NCI-H510A (cell line): Measurements from ENCODE around the gene RPS6KL1.

ENCODE experiments used
- DNase-seq: peaks from one replicate; lab custom pipeline; 2025; lab: John Stamatoyannopoulos, UW

The RPS6KL1 gene, protein sequence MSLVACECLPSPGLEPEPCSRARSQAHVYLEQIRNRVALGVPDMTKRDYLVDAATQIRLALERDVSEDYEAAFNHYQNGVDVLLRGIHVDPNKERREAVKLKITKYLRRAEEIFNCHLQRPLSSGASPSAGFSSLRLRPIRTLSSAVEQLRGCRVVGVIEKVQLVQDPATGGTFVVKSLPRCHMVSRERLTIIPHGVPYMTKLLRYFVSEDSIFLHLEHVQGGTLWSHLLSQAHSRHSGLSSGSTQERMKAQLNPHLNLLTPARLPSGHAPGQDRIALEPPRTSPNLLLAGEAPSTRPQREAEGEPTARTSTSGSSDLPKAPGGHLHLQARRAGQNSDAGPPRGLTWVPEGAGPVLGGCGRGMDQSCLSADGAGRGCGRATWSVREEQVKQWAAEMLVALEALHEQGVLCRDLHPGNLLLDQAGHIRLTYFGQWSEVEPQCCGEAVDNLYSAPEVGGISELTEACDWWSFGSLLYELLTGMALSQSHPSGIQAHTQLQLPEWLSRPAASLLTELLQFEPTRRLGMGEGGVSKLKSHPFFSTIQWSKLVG

DNA sequence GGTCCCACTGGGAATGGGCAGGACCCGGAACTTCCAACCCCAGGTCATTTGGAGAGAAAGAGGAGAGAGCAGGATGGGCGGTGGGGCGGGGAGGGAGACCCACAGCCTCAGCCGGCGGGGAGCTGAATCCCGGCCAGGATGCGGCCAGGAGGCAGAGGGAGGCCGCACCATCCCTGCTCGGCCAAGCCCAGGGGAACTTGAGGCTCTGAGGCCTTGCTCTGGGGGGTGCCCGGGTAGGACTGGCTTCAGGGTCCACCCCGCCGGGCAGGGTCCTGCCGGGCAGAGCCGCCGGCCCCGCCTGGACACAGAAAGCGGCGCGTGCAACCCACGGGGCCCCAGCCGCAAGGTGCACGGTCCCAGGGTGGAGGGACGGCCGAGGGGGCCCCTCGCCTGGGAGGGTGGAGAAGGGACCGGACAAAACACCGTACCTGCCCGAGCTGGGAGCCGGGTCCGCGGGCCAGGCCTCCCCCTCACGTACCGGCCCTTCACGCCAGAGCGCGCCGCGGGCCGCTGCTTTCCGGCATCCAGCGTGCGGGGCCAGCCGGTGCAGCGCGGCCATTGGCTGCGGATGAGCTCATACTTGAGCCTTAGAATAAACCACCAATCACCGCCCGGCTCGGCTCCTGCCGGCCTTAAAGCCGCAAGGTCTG lies at the start of gene RPS6KL1:
Gene RPS6KL1 (minus strand): TSS at position 509 of the 650 bp plus-strand sequence. CDS start 1,719 bp downstream, outside the sequence.
- peak; percentile 83 for DNase-seq

DNA sequence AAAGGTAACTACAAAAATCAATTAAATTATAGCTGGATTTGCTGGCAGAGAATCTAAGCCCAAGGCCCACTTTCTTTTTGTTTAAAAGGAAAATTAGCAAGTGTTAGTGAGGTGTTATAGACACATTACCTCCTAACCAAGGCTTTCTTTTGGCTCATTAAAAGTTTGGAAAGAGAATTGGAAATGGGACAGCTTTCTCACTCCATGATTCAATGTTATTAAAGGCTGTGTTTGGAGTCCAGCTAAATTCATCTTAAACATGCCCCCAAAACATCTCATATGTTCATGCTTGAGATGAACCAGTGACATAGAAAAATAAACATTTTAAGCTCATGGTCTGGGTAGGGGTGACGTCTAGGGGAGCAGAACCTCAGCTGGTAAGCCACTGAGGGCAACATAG lies 45.8 kb upstream of the RPS6KL1 start:
- DNase-seq: no peak

DNA sequence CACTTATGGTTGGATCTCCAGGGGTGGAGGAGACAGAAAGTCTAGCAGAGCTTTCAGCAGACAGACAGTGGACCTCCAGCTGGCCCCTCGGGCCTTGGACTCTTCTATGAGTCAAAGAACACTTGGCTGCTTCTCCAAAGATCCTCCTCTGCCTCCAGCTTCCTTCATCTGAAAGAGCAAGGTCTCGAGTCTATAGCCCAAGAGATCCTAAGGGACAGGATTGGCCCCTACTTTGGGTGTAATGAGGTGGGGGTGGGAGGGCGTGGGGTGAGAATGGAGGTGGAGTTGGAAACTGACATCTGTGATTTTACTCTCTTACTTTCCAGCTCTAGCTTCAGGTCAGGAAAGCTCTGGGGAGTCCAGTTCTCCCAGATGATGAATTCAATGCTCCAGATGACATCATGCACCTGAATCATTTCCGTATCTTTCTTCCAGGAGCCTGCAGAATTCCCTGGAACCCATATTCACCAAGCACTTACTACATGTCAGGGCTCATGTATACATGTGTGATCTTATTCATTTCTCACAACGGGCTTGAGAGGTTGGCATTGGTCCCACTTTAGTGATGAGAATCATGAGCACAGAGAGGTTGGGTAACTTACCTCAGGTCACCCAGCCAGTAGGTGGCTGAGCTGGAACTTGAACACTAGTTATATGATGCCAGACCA lies 42.6 kb upstream of the RPS6KL1 start:
- no peak for DNase-seq

DNA sequence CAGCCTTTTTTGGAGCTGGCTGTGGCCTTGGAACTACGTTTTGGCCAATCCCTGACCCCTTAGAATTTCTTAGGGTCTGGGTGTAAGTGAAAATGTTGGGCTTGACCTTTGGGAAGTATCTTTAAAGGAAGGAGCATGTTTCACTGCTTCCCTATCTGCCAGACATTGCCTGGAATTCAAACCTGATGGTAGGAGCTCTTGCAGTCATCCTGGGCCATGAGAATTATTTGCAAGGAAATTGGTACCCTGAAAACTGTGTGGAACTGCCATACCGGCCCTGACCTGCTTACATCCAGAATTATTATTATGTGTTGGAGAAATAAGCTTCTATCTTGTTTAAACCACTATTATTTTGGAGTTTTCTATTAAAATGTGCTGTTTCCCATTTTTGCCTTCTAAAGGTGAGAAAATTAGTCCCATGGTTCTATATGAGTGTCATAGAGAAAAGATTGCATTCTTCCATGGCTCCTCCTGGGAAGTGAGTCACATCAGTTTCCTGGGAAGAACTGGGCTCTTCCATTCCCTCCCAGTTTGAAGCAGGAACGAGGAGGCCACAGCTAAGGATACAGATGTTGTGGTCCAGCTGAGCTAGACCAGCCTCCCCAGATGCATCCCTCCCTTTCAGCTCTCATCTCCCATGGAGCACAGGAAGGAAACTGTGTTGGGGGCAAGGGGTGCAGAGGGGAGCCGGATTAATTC lies 41.9 kb upstream of the RPS6KL1 start:
- no peak for DNase-seq

DNA sequence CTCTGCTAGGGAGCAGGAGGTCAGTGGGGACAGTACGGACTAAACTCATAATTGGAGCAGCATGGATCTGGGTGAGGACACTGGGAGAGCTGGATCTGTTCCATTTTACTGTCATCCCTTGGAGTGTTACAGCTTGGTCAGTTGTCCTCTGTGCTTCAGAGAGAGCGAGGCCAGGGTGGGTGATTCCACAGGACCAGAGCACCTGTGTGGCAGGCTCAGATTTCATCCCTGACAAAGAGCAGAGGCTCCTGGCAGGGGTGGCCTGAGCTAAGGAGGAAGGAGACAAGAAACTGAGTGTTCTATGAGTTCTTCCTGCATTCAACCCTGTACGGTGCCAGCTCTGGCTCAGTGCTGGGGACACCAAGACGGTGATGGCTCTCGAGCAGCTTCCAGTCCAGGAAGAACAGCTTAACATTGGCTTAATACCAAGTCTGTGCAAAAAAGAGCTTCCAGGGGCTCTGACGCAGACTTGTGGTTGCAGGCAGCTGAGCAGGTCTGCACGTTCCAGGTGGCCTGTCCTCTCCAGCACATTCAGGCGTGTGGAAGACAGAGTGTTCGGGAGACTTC lies 40.7 kb upstream of the RPS6KL1 start:
- DNase-seq: no peak

DNA sequence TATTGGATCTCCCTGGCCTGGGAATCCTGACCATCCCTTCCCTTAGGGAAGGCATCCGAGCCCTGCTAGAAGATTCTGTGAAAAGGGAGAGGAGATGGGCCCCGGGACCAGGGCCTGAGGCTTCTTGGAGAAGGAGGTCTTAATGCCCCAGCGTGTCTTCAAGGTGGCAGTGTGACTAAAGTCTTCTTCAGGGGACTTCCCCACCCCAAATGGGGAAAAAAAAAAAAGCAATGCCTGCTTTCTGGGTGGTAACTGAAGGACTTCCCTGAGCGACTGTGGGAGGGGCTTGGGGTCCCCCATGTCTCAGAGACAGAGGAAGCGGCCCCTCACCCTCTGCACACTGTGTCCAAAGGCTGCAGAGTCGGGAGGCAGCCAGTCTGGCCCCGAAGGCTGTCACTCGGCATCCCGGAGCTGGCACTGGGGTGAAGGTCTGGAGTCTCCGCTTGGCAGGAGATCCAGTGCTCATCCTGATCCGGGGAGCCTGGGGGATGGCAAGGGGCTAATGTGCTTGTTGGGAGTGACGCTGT lies 40.2 kb upstream of the RPS6KL1 start:
- no peak for DNase-seq

DNA sequence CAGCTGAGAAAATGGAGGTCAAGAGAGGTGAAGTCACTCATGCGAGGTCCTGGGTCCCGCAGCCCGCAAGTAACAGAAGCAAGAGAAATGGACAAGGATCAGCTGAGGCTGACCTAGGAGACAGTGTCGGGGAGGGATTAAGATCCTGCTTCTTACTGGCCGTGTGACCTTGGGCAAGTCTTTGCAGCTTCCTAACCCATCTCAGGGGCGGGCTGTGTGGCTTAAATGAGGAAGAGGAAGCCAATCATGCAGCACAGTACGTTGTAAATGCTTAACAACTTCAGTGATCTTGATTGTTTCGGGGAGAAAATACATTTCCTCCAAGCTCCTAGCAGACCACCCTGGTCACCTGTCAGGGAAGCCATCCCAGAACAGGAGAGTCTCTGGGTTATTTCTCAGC lies 39.4 kb upstream of the RPS6KL1 start:
- no peak for DNase-seq

DNA sequence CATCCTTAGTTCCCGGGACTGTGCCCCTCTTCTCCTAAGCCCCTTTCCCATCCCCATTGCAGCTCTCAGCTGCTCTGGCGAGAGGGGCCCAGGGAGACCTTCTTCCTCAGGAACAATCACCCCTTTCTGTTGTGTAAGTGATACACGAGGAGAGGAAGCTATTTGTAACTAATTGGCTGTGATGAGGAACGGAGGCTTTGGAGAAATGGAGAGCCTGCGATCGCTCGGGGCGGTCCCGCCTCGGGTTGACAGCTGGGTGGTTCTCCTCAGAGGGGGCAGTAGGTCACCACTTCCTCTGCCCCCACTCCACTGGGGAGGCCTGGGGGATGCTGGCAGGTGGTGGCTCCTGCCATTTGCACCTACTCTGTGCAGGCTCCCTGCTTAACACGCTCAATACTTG lies 39.0 kb upstream of the RPS6KL1 start:
- no peak for DNase-seq

DNA sequence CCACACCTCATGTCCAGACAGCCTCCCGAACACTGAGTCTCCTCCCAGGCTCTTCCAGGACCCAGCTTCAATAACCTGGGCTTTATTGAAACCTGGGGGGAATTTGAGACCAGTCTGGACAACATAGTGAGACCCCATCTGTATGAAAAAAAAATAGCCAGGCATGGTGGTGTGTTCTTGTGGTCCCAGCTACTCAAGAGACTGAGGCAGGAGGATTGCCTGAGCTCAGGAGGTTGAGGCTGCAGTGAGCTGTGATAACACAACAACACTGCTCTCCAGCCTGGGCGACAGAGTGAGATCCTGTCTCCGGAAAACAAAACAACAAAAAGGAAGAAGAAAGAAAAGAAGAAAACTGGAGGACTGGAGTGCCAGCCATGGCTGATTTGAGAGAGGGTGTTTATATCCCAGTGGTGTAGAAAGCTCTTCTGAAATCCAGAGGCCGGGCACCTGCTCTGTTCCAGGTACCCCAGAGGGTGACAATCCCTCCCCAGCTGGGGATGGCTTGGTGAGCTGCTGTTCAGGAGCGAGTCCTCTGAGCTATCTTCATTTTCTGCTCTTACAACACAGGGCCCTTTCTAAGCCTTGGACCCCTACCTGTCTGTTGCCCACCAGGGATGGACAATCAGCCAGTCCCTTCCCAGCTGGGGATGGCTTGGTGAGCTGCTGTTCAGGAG lies 38.3 kb upstream of the RPS6KL1 start:
- DNase-seq: no peak

DNA sequence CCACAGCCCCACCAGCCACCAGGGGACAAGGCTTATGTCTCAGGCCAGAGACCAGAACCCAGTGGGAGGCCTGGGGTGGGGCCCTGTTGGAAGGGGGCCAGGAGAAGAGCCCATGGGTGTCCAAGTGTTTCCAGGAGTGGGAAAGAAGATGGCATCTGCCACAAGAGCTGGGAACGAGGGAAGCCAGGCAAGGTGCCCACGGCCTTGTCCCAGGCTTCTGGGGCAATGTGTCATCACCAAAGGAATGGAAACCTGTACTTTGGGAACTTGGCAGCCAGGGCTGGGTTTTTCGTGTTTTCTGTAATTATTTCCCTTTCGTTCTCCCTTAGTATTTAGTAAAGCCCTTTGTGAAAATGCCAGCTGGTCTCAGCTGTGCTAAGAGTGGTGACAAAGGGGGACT lies 37.7 kb upstream of the RPS6KL1 start:
- DNase-seq: no peak

DNA sequence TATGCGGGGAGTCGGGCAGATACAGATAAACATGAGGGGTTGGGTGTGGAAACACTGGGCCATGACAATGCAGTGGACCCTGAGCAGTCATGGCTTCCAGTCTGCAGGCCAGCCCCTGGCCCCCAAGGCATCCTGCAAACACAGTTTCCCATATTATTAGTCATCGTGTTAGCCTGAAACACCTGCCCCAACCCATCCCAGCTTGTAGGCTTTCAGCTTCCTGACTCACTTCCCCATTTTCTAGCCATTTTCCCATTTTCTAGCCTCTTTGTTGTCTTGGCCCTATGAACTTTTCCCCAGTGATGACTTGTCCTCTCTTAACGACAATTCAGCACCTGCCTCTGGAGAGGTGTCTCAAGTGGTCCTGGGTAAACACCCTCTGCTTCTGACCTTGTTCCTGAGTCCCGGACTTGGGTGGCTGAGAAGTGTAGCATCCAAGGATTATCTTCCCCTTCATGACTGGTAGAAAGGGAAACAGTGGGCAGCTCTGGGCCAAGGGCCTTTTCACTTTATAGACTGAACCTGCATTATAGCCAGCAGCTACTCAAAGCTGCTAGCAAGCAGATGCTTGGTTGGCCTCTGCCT lies 36.6 kb upstream of the RPS6KL1 start:
- DNase-seq: no peak

DNA sequence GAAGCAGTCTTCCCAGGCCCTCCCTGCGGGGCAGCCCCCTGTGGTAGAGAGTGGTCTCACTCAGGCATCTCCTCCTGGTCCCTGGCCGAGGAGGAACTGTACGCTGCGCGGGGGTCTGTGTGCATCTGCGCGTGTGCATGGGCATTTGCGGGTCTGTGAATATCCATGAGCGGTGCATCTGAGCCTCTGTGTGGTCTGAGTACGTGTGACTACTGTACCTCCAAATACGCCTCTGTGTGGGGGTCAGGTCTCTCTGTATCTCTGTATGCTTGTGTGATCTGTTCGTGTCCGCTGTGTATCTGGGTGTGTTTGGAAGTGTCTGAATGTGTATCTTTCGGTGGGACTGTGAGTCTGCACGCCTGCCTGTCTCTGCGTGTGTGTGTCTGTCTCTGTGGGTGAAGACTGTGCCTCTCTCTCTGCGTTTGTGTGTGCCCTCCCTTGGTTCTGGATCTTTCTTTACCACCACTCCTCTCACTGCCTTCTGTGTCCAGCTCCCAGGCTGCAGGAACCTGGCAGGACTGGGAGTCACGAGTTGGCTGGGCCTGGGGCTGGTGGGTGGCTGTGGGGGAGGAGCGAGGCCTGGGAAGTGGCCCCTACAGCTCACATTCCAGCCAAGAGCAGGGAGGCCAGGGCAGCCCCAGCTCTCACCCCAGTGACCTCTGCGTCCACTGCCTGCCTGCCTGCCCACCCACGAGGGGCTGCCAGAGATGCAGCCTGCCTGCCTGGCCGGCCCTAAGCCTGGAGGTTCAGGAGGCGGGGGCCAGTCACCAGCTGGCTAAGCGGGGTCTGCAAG lies 33.4 kb upstream of the RPS6KL1 start:
- DNase-seq: no peak

DNA sequence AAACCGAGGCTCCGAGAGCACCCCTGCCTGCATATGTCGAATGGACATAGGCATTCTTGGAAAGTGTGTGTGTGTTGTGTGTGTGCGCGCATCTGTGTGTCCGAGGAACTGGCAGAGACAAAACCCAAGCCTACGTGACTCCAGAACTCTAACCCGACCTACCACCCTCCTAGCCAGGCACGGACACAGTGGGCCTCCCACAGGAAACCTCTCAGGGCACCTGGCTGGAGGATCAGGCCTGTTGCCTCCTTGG lies 32.9 kb upstream of the RPS6KL1 start:
- DNase-seq: no peak

DNA sequence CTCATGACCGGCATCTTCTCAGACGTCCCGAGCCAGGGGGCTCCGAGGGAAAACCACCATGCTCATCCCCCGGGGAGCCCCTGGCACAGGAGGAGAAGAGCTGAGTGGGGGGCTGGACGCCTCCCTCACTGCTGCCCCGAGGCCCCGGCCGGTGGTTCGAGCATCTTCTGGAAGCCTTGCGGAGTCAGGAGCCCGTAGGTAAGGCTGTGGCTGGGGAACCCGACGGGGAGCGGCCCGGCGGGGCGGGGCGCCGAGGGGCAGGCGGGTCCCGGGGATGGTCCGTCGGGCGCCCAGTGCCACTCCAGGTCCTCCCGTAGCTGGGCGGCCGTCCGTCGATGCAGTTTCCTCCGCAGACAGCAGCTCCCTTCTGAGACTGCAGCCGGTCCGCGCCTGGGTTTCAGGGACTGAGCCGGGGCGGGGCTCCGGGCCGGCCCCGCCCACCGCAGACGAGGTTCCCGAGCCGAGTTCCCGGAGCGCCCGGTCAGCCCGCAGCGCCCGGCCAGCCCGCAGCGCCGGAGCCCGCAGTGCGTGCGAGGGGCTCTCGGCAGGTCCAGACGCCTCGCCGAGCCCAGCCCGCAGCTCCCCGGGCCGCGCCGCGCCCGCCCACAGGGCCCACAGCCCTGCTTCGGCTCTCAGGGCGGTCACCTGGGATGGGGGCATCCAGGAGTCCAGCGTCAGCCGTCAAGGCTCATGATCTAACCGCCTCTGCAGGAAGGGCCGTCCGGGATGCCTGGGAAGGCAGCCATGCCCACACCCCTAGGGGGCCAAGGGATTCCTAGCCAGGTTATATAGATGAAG lies 32.4 kb upstream of the RPS6KL1 start, which contains the start of gene PGF:
Gene PGF (minus strand): TSS at position 369 of the 798 bp plus-strand sequence. CDS start 355 bp downstream, at position 14.
- DNase-seq: peak; percentile 21

DNA sequence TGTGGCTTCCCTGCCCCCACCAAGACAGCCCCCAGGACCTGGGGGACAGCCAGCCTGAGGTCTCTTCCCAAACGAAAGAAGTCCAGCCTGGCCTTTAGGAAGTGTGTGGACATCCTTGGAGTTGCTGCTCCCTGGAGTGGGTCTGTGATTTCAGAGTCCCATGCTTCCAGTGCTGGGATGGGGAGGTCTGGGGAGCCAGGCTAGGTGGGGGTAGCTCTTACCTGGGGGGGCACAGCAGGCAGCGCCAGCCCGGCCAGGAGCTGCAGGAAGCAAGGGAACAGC lies 31.8 kb upstream of the RPS6KL1 start:
- no peak for DNase-seq

DNA sequence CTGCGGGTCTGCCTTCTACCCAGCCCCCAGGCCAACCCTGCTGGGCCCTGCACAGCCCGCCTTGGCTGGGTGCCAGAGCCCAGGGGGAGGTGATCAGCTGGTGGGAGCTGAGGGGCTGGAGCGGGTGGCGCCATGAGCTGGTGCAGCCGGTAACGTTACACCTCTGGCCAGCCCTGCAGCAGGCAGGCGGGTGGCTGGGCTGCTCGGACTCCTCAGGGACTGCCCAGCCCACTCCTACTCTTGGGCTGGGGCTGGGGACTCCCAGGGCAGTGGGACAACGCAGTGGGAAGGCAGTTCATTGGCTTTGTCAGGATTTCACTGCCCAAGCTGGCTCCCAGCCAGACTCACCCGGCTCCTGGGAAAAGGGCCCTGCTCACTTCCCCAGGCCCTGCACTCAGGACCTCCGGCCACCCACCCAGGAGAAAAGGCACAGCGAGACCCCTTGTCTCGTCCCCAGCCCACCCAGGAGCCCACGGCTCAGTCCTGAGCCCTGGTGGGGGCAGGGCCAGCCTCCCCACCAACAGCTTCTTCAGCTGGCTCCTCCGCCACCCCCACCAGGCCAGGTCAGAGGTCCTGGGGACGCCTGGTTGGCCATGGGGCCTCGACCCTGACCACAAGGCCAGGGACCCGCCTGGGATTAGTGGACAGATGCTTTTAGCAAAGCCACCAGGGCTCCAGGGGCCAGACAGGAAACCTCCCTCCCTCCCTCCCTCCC lies 31.3 kb upstream of the RPS6KL1 start:
- DNase-seq: peak; percentile 27

DNA sequence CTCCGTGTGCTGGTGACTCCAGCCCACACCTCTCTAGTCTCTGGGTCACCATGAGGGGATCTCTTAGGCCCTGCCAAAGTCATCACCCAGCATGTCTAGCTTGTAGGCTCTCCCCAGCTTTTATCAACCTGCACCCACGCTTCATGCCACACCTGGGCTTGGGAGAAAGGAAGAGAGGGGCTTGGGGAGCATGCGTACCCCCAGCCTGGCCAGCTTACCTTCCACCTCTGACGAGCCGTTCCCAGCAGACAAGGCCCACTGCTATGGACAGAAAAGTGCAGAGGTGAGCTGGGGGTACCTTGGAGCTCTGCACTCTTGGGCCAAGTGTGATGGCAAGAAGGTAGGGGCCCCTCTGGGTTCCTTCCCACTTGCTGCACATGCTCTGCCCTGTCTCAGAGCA lies 30.6 kb upstream of the RPS6KL1 start:
- no peak for DNase-seq

DNA sequence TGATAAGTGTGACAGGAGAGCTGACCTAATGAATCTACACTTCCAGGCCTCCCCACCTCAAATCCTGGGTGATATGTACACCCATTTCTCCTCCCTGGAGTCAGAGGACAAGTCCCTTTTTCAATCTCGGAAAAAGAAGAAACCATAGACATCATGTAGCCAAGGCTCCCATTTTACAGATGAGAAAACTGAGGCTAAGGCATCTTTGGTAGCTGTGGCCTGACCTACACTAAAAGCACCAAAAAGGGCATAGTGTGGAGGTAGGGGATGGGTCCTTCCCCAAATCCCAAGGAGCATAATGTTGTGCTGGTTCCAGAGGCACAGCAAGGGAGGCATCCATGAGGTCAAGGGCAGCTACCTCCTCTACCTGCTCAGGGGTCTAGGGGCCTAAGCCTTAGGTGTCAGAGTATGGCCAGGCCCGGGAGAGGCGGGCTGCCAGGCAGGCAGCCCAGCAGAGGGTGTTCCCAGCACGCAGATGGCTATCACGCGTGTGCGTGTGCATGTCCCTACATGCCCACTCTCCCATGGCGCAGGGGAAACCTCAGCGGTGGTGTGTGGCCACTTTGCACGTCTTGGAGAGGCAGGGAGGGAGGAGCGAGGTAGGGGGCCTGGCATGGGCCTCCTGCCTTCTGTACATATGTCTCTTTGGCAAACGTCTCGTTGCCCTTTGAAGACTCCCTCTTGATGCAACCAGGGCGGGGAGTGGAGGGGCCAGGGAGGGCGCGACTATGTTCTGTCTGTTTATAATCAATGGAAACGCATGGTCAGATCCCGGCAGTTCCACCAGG lies 29.8 kb upstream of the RPS6KL1 start:
- no peak for DNase-seq
